Urothelium cell line (cell line): ENCODE data around the gene WDR31.
"Not testable (repeated sequence)": the region's sequence is repeated elsewhere in the genome, so short reads cannot be mapped to it uniquely, and the experiment has no call there.

ENCODE experiments used
- DNase-seq: peaks from one replicate; pipeline ENCODE4 v3.0.0; 2011; ENCODE audit warnings: low spot score, mixed read lengths
- FAIRE-seq: peaks from 2 replicates; lab custom pipeline; 2011; peaks lifted over from hg19 to GRCh38; lab: Jason Lieb, UNC

The WDR31 gene

GRCh38 chr9:113368982-113369854 lies 29.1 kb upstream of the WDR31 start:
- no peak for FAIRE-seq

GRCh38 chr9:113368348-113368981 lies 28.4 kb upstream of the WDR31 start:
- FAIRE-seq (no peak), DNase-seq (no peak)

More at GRCh38 chr9:113368982-113369854, 29.1 kb upstream of the WDR31 start:
- DNase-seq, result no peak

- FAIRE-seq, DNase-seq: not testable (repeated sequence)
Measured at GRCh38 chr9:113365652-113366051, 25.6 kb upstream of the WDR31 start.

- DNase-seq, result no peak
- FAIRE-seq, result no peak
Measured at GRCh38 chr9:113364951-113365350, 24.9 kb upstream of the WDR31 start.

- no peak for FAIRE-seq
Measured at GRCh38 chr9:113363336-113363735, 23.3 kb upstream of the WDR31 start.

GRCh38 chr9:113361304-113362018 lies 21.4 kb upstream of the WDR31 start:
- FAIRE-seq, result no peak
- DNase-seq, result no peak

More at GRCh38 chr9:113363336-113363735, 23.3 kb upstream of the WDR31 start:
- DNase-seq, result no peak

- DNase-seq (no peak), FAIRE-seq (no peak)
Measured at GRCh38 chr9:113360242-113360842, 20.3 kb upstream of the WDR31 start.

GRCh38 chr9:113359385-113359784 lies 19.3 kb upstream of the WDR31 start:
- no peak for FAIRE-seq
- DNase-seq, result no peak

- no peak for FAIRE-seq
Measured at GRCh38 chr9:113356686-113357292, 16.7 kb upstream of the WDR31 start.

GRCh38 chr9:113355040-113355596 lies 15.0 kb upstream of the WDR31 start:
- FAIRE-seq, result no peak
- DNase-seq, result no peak

More at GRCh38 chr9:113356686-113357292, 16.7 kb upstream of the WDR31 start:
- no peak for DNase-seq

GRCh38 chr9:113352411-113352810 lies 12.3 kb upstream of the WDR31 start:
- FAIRE-seq (no peak), DNase-seq (no peak)

- no peak for FAIRE-seq
- DNase-seq, result no peak
Measured at GRCh38 chr9:113352006-113352405, 11.9 kb upstream of the WDR31 start.

- FAIRE-seq (no peak), DNase-seq (no peak)
Measured at GRCh38 chr9:113350937-113351336, 10.9 kb upstream of the WDR31 start.

GRCh38 chr9:113350107-113350661 lies 10.1 kb upstream of the WDR31 start:
- FAIRE-seq, result no peak
- DNase-seq, result no peak

GRCh38 chr9:113349445-113350094 lies 9.5 kb upstream of the WDR31 start, which contains the start of gene BSPRY:
Gene BSPRY (plus strand): TSS chr9:113349541. CDS start chr9:113349580, 39 bp downstream.
- no peak for FAIRE-seq

GRCh38 chr9:113349066-113349444 lies 9.0 kb upstream of the WDR31 start:
- DNase-seq (no peak), FAIRE-seq (no peak)

More at GRCh38 chr9:113349445-113350094, 9.5 kb upstream of the WDR31 start, which contains the start of gene BSPRY:
- no peak for DNase-seq

GRCh38 chr9:113348437-113348836 lies 8.4 kb upstream of the WDR31 start:
- FAIRE-seq (no peak), DNase-seq (no peak)

- DNase-seq, result no peak
- FAIRE-seq, result no peak
Measured at GRCh38 chr9:113345671-113346070, 5.6 kb upstream of the WDR31 start.

- DNase-seq (no peak), FAIRE-seq (no peak)
Measured at GRCh38 chr9:113345190-113345589, 5.1 kb upstream of the WDR31 start.
